CD4-positive, alpha-beta T cell treated with Interleukin-15 for 4 hours (primary cell): Measurements from ENCODE around the gene RAB23.
A peak's percentile ranks its signal among the peaks of the same experiment; 100 is the strongest.

ENCODE experiments used
- DNase-seq: peaks from one replicate; pipeline ENCODE4 v3.0.0-alpha.2; 2020; ENCODE audit warnings: low spot score

RAB23 gene

GRCh38 chr6:57242505-57242904 lies 20.4 kb upstream of the RAB23 start:
- DNase-seq = no peak

- no peak for DNase-seq
These were observed 4.1 kb upstream of the RAB23 start for GRCh38 chr6:57226221-57226620.

GRCh38 chr6:57224769-57225515 lies 2.8 kb upstream of the RAB23 start:
- no peak for DNase-seq

- no peak for DNase-seq
These were observed 603 bp upstream of the RAB23 start for GRCh38 chr6:57222743-57223077.

GRCh38 chr6:57221191-57221935 lies 744 bp downstream of the RAB23 start:
- DNase-seq = peak; percentile 32

- DNase-seq = no peak
These were observed 1.9 kb downstream of the RAB23 start for GRCh38 chr6:57220083-57220703.

GRCh38 chr6:57217270-57217669 lies 4.8 kb downstream of the RAB23 start:
- no peak for DNase-seq

- DNase-seq = no peak
These were observed 5.6 kb downstream of the RAB23 start for GRCh38 chr6:57216235-57217101.

- DNase-seq = no peak
These were observed 6.8 kb downstream of the RAB23 start for GRCh38 chr6:57215260-57215659.

- no peak for DNase-seq
These were observed 12.0 kb downstream of the RAB23 start for GRCh38 chr6:57210060-57210459.

- no peak for DNase-seq
These were observed 13.1 kb downstream of the RAB23 start for GRCh38 chr6:57209030-57209429.

- DNase-seq = no peak
These were observed 14.2 kb downstream of the RAB23 start for GRCh38 chr6:57207872-57208271.

- DNase-seq = no peak
These were observed 15.0 kb downstream of the RAB23 start for GRCh38 chr6:57207141-57207540.

- DNase-seq = no peak
These were observed 16.4 kb downstream of the RAB23 start for GRCh38 chr6:57205550-57206328.

- no peak for DNase-seq
These were observed 20.4 kb downstream of the RAB23 start for GRCh38 chr6:57201718-57202117.

- DNase-seq = no peak
These were observed 23.0 kb downstream of the RAB23 start for GRCh38 chr6:57198926-57199636.

- DNase-seq = no peak
These were observed 26.6 kb downstream of the RAB23 start for GRCh38 chr6:57195457-57195856.

- DNase-seq = no peak
These were observed 28.9 kb downstream of the RAB23 start for GRCh38 chr6:57193177-57193576.

- DNase-seq = no peak
These were observed 32.0 kb downstream of the RAB23 start for GRCh38 chr6:57190140-57190539.

- no peak for DNase-seq
These were observed 38.8 kb downstream of the RAB23 start for GRCh38 chr6:57183336-57183735.

- no peak for DNase-seq
These were observed 40.1 kb downstream of the RAB23 start for GRCh38 chr6:57182017-57182432.
